ENCODE results near the gene ITPR2.

The ITPR2 gene

GRCh38 chr12:26661399-26661798, 171.6 kb downstream of the ITPR2 start:
- Histone ChIP-seq H3K9ac (ENCODE audit: low read depth, low read length, poor library complexity, severe bottlenecking) (no peak overlapping the region), H3K4me1 (ENCODE audit: insufficient read depth, low read length, poor library complexity, severe bottlenecking) (no peaks in the 10 kb centered on the region), H3F3A (ENCODE audit: low read depth) (no peaks in the 10 kb centered on the region), H3K79me2 (ENCODE audit: insufficient read depth, low read length) (no peaks in the 10 kb centered on the region), H4K20me1 (ENCODE audit: insufficient read depth, low read length, poor library complexity, severe bottlenecking) (no peaks in the 10 kb centered on the region), H2AFZ (ENCODE audit: low read length) (no peak overlapping the region), H3K4me3 (ENCODE audit: low read length, poor library complexity, severe bottlenecking) (no peak overlapping the region), H3K9me3 (ENCODE audit: insufficient read depth, low read depth, low read length) (no peaks in the 10 kb centered on the region), H3K36me3 (ENCODE audit: insufficient read depth, low read length) (peaks cover 36% of the 10 kb centered on the region; the same call in 1 of the 2 replicates), H3K4me2 (ENCODE audit: low read depth, low read length, poor library complexity, severe bottlenecking) (no peak overlapping the region), H3K9me2 (replicated peaks; ENCODE audit: low read depth, low read length) (no peaks in the 10 kb centered on the region), H3K27me3 (ENCODE audit: insufficient read depth, low read length, poor library complexity, severe bottlenecking) (no peaks in the 10 kb centered on the region)
- TF ChIP-seq EZH2phosphoT487 (IDR thresholded peaks at IDR 0.05; ENCODE audit: borderline replicate concordance) (no peak), CTCF (conservative IDR thresholded peaks at IDR 0.05; ENCODE audit: low read length) (no peak)

GRCh38 chr12:26659930-26660329, 173.1 kb downstream of the ITPR2 start:
- Histone ChIP-seq H3K4me2 (ENCODE audit: low read depth, low read length, poor library complexity, severe bottlenecking) (no peak overlapping the region), H3K79me2 (ENCODE audit: insufficient read depth, low read length) (no peaks in the 10 kb centered on the region), H3K4me3 (ENCODE audit: low read length, poor library complexity, severe bottlenecking) (no peak overlapping the region), H4K20me1 (ENCODE audit: insufficient read depth, low read length, poor library complexity, severe bottlenecking) (no peaks in the 10 kb centered on the region), H3K4me1 (ENCODE audit: insufficient read depth, low read length, poor library complexity, severe bottlenecking) (no peaks in the 10 kb centered on the region), H3F3A (ENCODE audit: low read depth) (no peaks in the 10 kb centered on the region), H3K36me3 (ENCODE audit: insufficient read depth, low read length) (peaks cover 39% of the 10 kb centered on the region; the same call in 1 of the 2 replicates), H3K9me2 (replicated peaks; ENCODE audit: low read depth, low read length) (no peaks in the 10 kb centered on the region), H3K9me3 (ENCODE audit: insufficient read depth, low read depth, low read length) (no peaks in the 10 kb centered on the region), H3K9ac (ENCODE audit: low read depth, low read length, poor library complexity, severe bottlenecking) (no peak overlapping the region), H2AFZ (ENCODE audit: low read length) (no peak overlapping the region), H3K27me3 (ENCODE audit: insufficient read depth, low read length, poor library complexity, severe bottlenecking) (no peaks in the 10 kb centered on the region)
- TF ChIP-seq EZH2phosphoT487 (IDR thresholded peaks at IDR 0.05; ENCODE audit: borderline replicate concordance) (no peak), CTCF (conservative IDR thresholded peaks at IDR 0.05; ENCODE audit: low read length) (no peak)

- Histone ChIP-seq H2AFZ (ENCODE audit: low read length) (no peak overlapping the region), H3K4me3 (ENCODE audit: low read length, poor library complexity, severe bottlenecking) (no peak overlapping the region), H3K36me3 (ENCODE audit: insufficient read depth, low read length) (peaks cover 39% of the 10 kb centered on the region; the same call in 1 of the 2 replicates), H3K9me2 (replicated peaks; ENCODE audit: low read depth, low read length) (no peaks in the 10 kb centered on the region), H3K9ac (ENCODE audit: low read depth, low read length, poor library complexity, severe bottlenecking) (no peak overlapping the region), H3K27me3 (ENCODE audit: insufficient read depth, low read length, poor library complexity, severe bottlenecking) (no peaks in the 10 kb centered on the region), H3F3A (ENCODE audit: low read depth) (no peaks in the 10 kb centered on the region), H3K9me3 (ENCODE audit: insufficient read depth, low read depth, low read length) (no peaks in the 10 kb centered on the region), H3K4me2 (ENCODE audit: low read depth, low read length, poor library complexity, severe bottlenecking) (no peak overlapping the region), H3K79me2 (ENCODE audit: insufficient read depth, low read length) (no peaks in the 10 kb centered on the region), H4K20me1 (ENCODE audit: insufficient read depth, low read length, poor library complexity, severe bottlenecking) (no peaks in the 10 kb centered on the region), H3K4me1 (ENCODE audit: insufficient read depth, low read length, poor library complexity, severe bottlenecking) (no peaks in the 10 kb centered on the region)
- TF ChIP-seq EZH2phosphoT487 (IDR thresholded peaks at IDR 0.05; ENCODE audit: borderline replicate concordance) (no peak), CTCF (conservative IDR thresholded peaks at IDR 0.05; ENCODE audit: low read length) (no peak)
Observed at GRCh38 chr12:26658991-26659390, 174.0 kb downstream of the ITPR2 start.

All from Loucy (cell line).